T1000 (cell line): ENCODE measurements around the gene MMP3.

Source experiments
- DNase-seq: peaks from one replicate; lab custom pipeline; 2025; ENCODE audit warnings: mixed read lengths; lab: John Stamatoyannopoulos, UW

Gene MMP3

DNA sequence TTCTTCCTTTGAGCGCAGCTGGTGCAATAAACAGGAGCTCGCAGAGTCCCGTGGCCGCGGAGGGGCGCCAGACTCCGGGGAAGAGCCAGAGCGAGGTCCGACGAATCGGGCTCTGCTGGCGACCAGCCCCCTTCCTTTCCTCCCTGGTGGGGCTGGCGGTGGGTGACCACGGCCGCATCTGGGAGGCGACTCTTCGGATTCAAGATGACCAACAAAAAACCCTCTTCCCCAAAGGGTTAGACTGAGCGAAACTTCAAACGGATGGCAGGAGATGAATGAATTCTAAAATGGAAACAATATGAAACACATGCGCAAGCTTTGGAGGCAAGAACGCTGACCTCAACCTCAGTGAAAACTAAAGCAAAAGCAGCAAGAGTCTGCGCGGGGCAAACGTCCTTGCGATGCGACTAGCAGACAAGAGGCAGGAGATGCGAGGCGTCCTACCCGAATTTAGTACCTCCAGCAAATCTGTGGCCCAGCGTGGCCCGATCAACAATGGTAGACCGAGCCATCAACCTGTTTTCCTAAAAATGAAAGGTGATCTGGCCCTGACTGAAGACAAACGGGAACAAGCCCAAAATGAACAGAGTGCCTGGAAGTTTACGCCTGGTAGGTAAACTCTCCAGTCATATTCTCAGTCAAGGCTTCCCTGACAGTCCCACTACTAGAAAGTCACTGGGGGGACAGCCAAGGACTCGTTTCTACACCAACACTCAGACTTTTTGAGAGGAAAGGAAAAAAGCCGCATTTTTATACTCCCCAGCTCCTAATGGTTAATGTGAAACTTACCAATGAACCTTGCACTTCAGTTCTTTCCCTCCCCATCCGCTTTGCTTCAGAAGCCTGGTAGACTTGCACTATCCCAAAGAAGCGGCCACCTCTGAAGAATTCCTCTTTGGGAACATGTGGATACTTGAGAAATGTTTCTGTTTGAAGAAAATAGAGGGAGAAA, 11.6 kb downstream of the MMP3 start:
- DNase-seq = no peak

DNA sequence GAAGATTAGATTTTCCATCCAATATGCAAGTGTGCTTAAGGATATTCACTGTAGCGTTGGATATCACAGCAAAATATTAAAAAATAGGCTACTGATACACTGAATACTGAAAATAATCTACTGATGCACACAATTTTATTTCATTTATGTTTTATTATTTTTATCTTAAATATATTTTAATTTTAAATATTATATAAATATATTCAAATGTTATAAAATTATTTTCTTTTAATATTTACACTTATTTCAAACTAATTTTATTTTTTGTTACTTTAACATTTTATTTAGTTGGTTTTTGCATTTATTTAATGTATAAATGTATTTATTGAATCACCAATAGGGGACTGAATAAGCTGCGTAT, 12.3 kb downstream of the MMP3 start:
- no peak for DNase-seq

DNA sequence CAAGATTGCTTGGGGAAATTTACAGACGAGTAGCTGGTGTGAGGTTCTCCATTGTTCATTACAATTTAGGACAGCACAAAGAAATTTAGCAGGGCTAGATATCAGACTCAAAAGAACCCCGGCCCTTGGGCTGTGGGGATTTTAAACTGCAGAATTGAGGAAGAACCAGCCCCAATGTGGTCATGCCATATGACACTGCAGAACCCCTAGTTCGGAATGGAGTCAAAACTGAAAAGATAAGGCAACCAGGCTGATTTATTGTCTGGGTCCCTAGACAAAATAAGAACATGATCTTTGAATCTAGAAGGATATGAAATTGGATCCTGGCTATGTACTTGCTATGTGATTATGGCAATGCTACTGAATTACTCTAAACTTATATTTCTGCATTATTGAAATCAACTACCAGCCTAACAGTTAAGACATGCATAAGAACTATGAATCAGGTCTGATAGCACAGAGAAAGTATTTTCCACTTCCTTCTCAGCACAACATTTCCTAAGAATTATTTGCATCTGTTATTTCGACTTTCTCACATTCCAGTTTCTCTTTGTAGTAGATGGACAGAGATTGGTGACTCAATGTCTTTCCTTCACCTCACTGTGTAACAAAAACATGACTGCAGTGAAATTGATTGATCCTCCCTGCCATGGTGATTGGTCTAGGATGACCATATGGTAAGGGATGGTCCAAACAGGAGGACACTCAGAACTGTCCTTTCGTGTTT, 13.2 kb downstream of the MMP3 start:
- no peak for DNase-seq

DNA sequence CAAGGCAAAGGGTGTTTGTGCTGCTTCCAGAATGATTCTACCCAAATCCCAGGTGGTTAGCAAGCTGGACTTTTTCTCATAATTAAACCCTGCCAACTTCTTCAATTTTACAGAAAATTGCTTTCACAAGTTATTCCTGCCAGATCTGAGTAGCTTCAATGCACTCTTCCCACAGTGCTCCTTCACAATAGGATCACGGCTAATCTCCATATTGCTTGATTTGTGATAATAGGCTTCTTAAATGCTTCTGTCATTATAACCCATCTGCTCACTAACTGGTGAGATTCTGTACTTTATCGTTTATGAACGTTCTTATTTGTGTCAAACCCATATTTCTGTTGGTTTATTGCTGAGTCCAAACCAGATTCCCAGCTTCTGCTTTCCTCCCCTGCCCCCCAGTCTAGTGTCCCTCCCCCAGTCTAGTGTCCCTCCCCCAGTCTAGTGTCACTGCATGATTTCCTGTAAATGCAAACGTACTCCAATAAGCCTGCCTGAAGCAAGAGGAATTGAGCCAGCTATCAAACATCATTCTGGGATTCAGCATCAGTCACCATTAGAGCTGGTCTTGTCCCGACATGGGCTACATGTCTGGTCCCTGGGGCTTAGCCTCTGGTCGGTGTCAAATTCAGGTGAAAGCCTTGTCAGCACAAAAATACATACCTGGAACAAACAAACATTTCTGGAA, 14.0 kb downstream of the MMP3 start:
- no peak for DNase-seq

DNA sequence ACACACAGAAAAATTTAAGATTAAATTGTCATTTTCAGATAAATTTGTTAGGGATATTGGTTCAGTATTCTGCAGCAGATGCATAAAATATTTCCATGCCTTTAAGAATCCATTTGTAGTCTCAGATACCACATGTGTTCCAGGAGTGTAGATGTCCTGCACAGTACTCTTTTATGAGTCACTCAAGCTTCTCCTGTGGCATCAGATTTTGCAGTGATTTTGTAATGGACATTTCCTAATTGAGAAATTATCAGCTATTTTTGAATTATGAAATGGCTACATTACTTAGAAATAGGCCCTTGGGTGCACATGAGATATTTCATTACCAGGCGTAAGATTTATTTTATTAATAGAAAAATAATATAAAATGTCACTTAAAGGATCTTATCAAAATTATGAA, 18.9 kb downstream of the MMP3 start:
- DNase-seq = no peak

DNA sequence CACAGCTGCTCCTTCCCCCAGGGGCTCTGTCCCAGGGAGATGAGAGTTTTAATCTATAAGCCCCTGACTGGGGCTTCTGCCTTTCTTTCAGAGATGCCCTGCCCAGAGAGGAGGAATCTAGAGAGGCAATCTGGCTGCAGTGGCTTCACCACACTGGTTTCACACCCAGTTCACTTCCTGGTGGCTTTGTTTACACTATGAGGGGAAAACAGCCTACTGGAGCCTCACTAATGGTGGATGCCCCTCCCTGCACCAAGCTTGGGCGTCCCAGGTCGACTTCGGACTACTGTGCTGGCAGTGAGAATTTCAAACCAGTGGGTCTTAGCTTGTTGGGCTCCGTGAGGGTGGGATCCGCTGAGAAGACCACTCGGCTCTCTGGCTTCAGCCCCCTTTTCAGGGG, 23.9 kb downstream of the MMP3 start:
- DNase-seq = no peak

DNA sequence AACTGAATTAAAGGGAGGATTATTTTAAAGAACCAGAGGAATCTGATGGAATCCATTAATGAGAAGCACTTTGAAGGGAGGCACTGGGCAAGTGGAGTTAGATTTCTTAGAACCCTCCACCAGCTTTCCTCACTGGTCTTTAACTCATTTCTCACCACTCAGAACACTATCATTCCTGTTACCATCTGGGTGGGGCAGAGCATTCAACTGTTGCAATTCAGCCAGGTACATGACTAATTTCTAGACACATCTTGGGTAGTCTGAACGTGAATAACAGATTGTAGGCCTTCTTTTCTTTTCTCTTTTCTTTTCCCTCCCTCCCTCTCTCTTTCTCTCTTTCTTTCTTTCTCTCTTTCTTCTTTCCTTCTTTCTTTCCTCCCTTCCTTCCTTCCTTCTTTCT, 29.9 kb downstream of the MMP3 start:
- no peak for DNase-seq

DNA sequence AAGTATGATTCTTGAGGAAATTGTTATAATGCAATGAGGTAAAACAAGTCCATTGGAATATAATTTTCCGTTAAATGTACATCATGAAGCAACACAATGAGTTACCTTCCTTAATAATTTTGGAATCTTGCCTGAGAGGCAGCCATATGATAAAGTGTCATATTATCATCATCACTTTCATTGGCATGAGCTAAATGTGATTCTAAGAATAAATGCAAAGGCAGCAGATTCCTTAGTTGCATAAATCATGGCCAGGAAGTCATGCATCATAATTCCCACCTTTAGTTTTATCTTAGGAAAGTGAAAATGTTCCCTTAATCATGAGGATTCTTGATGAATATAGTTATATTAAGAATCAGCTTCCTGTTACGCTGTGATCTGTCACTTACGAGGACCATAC, 31.2 kb downstream of the MMP3 start:
- DNase-seq = no peak

DNA sequence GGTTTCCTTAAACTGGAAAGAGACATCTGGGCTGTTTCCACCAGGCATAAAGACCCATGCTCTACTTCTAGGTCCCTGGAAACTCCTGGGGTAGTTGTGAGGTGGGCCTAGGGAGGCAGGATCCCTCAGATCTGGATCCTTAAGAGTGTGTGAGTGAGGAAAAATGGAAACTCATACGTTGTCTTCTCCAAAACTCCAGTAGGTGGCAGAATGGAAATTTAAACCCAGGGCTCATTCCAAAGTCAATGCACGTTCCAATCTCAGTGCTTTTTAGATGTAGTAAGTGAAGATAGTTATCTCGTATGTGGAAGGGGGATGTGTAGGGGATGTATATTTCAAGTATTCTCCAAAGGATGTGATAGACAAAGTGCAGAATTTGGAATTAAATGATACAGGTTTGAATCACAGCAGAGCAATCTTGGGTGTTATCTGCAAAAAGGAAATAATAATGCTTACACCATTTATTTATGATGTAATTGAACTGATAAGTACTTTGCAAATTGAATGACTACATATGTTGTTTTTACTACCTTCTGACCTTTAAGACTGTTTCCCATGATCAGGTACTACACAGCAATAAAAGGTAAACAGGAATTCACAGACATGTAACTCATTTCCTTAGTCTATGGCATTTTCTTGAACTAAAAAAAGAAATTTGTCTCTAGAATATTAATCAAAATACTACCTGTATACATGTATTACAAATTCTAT, 32.3 kb downstream of the MMP3 start:
- no peak for DNase-seq

DNA sequence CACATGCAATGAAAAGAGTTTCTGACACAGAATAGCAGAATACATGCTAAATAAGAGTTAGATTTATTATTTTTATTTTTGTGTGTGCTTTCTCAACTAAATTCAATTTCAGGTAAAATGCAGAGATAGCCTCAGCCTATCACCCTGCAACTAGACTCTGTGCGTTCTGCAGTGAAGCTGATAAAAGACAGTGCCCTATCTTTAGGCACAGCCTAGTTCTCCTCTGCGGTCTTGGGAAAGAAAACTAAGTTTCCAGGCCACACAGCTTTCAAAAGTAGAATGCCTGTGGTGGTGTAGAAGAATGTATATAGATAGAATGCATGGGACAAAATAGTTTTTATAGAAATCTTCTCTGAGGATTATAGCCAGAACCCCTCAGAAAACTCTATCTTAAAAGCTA, 33.4 kb downstream of the MMP3 start:
- DNase-seq = no peak

DNA sequence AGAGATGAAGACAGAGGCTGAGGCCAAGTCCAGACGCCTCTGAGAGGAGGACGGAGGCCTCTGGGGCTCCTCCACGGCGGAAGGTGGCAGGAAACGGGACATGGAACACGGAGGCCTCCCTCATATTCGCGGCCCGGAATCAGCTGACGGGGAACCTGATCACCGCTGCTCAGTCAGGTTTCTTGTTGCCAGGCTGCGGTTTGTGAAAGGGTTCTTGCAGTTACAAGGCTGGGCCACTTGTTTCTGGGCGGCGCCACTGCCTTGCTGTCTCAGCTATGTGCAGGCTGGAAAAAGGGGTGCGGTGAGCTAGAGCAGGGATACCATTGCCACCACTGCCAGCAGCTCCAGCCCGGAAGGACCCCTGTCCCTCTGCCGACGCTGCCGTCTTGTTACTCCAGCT, 35.5 kb downstream of the MMP3 start:
- no peak for DNase-seq

DNA sequence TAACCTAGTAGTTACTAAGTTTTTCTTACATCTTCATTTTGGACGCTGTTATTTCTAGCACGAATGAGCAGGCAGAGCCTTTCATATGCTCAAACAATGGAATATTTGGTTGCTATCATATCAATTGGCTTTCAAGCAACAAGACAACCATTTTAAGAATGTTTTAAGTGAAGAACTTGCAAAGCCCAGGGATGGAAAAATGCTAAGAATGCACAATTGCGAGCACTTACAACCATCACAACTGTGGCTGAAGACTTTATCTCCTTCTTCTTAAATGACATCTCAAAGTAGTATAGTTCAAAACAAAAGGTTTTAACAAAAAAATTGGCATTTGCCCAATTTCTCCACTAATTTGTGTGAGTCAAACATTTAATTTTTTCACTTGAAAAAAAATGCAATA, 37.1 kb downstream of the MMP3 start:
- DNase-seq = no peak

DNA sequence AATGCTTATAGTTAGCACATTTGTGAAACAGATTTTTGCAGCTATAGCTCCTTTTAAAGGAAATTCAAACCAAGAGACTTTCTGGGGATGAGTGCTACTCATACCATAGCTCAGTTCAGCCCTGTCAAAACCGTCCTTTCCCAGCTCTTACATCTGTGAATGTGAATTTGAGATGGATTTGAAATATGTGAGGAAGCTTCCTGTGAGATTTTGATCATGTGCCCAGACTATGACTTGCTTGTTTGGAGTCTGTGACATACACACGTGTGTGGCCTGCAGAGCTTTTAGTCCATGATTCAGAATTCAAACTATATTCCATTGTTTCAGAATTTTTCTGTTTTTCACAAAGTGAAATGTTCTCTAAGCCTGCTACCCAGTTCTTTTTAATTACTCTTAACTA, 41.1 kb downstream of the MMP3 start:
- no peak for DNase-seq

DNA sequence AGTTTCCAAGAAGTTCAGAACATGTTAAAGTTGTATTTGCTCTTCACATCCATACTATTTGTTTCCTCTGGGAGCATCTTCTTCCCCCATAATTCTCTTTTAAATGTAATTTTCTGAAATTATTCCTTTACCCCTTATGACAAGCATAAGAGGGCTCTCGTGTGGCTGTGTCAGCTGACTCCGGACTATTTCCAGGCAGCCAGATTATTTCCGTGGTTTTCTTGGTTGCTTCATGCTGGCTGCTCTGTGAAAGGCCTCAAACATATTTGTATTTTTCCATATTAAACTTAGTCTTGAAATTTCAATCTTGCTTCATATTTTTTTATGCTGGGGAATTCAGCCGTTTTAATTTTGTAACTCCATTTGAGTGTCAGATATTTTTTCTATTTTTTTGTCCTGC, 42.6 kb downstream of the MMP3 start:
- no peak for DNase-seq

DNA sequence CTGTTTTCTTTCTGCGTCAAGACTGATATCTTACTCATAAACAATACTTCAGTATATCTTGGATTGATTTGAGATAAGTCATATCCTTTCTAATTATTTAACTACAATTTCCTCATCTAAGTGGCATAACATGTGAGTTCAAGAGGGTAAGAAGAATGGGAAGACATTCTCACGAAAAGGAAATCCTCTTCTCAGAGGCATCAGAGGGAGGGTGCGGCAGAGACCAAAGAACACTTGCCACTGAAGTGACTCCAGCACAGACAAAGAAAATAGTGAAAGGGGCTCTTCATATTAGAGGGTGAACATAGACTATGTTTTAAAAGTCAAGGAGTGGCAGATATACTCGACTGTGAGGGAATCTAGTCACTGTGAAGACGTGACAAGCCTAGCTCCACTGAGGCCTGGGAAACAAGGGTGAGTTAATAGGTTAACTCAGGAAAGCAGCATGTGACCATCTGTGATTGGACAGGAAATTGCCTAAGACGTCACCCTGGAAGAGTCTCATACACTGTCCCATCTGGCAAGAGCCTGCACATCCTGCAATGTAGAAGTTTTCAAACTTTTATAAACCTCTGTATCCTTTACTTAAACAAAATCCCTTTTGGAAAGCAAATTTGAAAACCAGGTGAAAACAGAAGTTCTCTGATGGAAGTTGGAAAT, 43.6 kb downstream of the MMP3 start:
- no peak for DNase-seq

DNA sequence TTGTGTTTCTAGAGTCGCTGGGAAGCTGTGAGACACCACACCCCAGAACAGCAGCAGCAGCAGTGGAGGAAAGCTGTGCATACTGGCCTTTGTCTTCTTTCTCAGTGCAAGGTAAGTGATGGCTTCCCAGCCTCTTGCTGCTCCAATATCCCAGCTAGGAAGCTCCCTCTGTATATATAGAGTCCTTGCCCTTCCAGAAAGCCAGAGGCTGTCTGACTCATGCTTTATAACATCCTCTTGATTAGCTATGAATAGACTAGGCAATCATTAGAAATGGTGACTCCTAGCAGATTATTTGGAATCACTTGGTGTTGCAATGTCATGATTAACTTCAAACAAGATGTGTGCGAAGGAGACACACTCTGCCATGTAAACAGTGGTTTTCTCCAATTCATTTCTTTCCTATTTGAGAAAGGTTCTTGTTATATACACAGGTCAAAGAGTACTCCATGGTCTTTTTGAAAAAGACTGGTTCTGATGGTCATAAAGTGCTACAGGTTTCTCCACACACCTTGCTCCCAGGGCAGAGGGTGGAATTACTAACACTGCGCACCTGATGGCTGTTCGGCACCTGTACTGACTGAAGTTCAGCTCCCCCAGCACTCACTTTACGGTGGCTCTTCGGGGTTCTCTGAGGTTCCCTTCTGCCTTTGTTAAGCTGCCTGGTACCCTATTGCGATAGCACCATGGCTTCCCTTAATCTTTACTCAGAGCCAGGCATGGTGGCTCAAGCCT, 45.2 kb downstream of the MMP3 start, which contains the start of gene MMP1:
TSS of gene MMP1 (minus strand) at position 149 of the 735 bp plus-strand sequence. CDS start at position 81, 68 bp downstream.
- no peak for DNase-seq

DNA sequence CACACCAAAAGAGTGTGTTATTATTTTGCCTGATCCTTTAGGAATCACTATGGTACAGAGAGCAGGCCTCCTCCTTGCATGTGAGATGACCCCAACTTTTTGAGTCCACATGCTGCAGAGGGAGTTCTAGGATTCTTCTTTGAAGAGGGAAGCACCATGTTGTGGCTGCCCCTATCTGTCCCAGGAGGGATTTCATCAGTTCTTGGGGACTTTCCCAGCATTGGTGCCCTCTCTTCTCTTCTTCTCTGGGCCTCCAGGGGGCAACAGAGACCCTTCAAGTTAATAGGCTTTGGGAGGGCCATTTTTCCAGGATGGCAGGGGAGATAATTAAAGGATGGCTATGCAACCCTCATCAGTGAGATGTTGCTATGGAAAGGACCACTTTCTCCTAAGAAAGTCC, 49.0 kb downstream of the MMP3 start:
- DNase-seq = no peak

DNA sequence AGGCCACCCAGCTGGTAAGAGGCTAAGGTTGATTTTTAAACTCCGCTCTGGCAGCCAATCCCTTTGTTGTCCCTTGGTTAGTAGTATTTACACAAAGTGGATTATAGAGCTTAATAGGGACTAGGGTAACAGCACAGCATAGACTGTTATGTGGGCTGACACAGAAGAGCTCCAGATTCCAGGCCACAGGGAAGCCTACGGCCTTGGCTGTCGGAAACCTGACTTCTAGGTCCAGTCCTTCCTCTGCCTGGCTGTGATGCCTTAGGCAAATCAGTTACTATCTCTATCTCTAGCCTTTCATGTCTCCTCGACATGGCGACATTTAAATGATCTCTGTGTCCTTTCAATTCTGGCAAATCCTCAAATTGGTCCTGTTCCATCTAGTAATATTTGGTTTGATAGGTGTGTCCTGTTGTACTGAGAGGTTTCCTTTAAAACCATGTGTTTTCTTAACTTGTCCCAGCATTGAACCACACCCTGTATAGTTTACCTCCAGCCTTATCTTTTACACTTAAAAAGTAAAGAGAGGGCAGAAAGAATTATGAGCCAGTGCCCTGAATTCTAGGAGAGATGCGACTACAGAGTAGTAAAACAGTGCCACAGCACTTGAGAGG, 49.6 kb downstream of the MMP3 start:
- no peak for DNase-seq

DNA sequence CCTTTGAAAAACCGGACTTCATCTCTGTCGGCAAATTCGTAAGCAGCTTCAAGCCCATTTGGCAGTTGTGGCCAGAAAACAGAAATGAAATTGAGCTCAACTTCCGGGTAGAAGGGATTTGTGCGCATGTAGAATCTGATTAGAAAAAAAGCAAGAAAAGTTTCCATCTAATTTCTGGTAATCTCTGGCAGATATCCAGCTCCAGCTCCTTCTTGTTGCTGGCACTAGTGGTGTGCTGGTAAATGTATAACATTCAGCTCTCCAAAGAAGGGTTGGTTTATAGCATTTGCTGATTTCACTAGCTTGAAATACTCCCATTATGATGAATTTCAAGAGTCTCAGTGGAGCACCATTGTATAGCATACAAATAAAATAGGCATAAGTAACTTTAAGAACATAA, 50.8 kb downstream of the MMP3 start:
- DNase-seq = no peak

DNA sequence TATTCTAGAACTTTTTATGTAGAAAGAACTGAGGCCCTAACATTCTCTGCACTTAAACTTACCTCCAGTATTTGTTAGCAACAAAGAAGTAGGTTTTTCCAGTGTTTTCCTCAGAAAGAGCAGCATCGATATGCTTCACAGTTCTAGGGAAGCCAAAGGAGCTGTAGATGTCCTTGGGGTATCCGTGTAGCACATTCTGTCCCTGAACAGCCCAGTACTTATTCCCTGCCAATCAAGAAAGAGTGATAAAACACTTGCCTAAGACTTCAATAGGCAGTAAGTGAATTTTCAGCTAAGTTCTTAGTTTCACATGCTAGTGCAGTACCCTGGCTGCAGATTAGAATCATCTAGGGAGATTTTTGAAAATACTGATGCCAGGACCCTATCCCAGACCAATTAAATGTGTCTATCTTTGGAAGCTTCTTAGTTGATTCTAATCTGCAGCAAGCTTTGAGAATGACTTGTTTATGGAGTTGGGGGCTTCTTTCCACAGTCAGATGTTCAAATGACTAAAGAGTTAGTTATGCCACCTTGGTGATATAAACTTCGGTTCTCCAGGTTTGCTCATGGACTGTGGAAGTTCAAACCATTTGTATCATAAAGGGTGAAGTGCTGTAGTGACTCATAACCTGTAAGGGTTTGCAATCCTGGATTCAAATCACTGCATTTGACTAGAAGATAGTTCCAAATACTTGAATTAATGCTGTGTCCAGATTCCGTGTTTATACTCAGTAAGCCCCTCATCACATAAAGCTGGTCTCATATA, 52.0 kb downstream of the MMP3 start:
- no peak for DNase-seq
